AG04449 (cell line): ENCODE data around the gene SKI.

Experiments used
- CTCF ChIA-PET: fragments of 350-600 bp; formaldehyde crosslinking; extraction: SDS; loops from one replicate; lab custom pipeline; 2021; ENCODE audit warnings: antibody characterized with exemption; lab: Yijun Ruan, JAX
- POLR2A ChIA-PET: fragments of 400-600, 350-600 bp; formaldehyde crosslinking; extraction: SDS; loops from one replicate; lab custom pipeline; 2020; ENCODE audit warnings: antibody characterized with exemption, inconsistent platforms; lab: Yijun Ruan, JAX
- DNase-seq: peaks from one replicate; pipeline ENCODE4 v3.0.0-alpha.2; 2010; ENCODE audit warnings: low read depth, low spot score
- H3K4me3 ChIP-seq: 2 replicates; pipeline ENCODE4 v1.5.1; 2011; ENCODE audit warnings: low read depth, mild to moderate bottlenecking, control low read depth, low read length
- CTCF ChIP-seq: IDR thresholded peaks from one replicate; pipeline ENCODE4 v1.5.1; 2011; ENCODE audit warnings: mild to moderate bottlenecking, moderate library complexity, low read length, control low read depth, inconsistent platforms; ENCODE audit not compliant: insufficient read depth; ENCODE audit errors: missing control alignments

The SKI gene

GRCh38 chr1:2302292-2302925 lies 74.3 kb downstream of the SKI start:
- CTCF ChIA-PET: interaction anchor here (1.4 kb wide), 1 partner anchor 9 kb away, joined by 3 read pairs; no protein-coding TSS in a partner anchor
- DNase-seq: no peak
- no peak for TF ChIP-seq CTCF
- POLR2A ChIA-PET: no interaction called here
- no peak overlapping the region for H3K4me3 ChIP-seq

GRCh38 chr1:2303016-2303775 lies 75.1 kb downstream of the SKI start:
- POLR2A ChIA-PET: no interaction called here
- CTCF ChIA-PET: interaction anchor here (1.0 kb wide), 1 partner anchor 64 kb away, joined by 3 read pairs; no protein-coding TSS in a partner anchor
- no peak for TF ChIP-seq CTCF
- DNase-seq: no peak
- H3K4me3 ChIP-seq: no peak overlapping the region

- ChIA-PET POLR2A (no interaction called here), CTCF (interaction anchor here (1.0 to 1.3 kb wide), 3 partner anchors 12 to 64 kb away, joined by 3 read pairs; no protein-coding TSS in a partner anchor)
- no peak overlapping the region for H3K4me3 ChIP-seq
- TF ChIP-seq CTCF: no peak
- no peak for DNase-seq
Observed at GRCh38 chr1:2303781-2304180, 75.7 kb downstream of the SKI start.

GRCh38 chr1:2304282-2304681 lies 76.2 kb downstream of the SKI start:
- ChIA-PET CTCF (interaction anchor here (1.0 to 1.4 kb wide), 4 partner anchors 11 to 109 kb away, joined by 3 to 4 read pairs (median 3); no protein-coding TSS in a partner anchor), POLR2A (no interaction called here)
- no peak for TF ChIP-seq CTCF
- no peak for DNase-seq
- no peak overlapping the region for H3K4me3 ChIP-seq

- DNase-seq: no peak
- ChIA-PET CTCF (interaction anchor here (1.2 to 1.4 kb wide), 3 partner anchors 11 to 110 kb away, joined by 3 to 4 read pairs (median 3); no protein-coding TSS in a partner anchor), POLR2A (no interaction called here)
- no peak overlapping the region for H3K4me3 ChIP-seq
- TF ChIP-seq CTCF: no peak
Observed at GRCh38 chr1:2304921-2305681, 77.0 kb downstream of the SKI start.
